Measurements from ENCODE around the gene SPATS2. TPM values are rescaled to one million over a fixed set of nuclear protein-coding genes. Genes with fewer than 3 reads are reported as not detected.

Gene SPATS2
- total RNA-seq, 1 experiment from 2014 or later = 56.3 TPM

- intact Hi-C loops (cut with micrococcal nuclease; ENCODE audit: unreplicated experiment) (no loop called here), in situ Hi-C loops (cut with HindIII; ENCODE audit: low pct_unique_long_range_greater_than_20kb, low sequenced_read_pairs) (no loop called here)
- CTCF ChIA-PET = interaction anchor here (0.6 kb wide), 1 partner anchor 494 kb away, joined by 3 read pairs; no protein-coding TSS in a partner anchor
- Histone ChIP-seq H3K4me1 (ENCODE audit: control insufficient read depth, insufficient read depth, low read length) (peaks cover 12% of the 10 kb centered on the region), H3K9me3 (ENCODE audit: control insufficient read depth, insufficient read depth, low read depth, low read length) (no peaks in the 10 kb centered on the region), H3K27ac (ENCODE audit: low read length) (no peak overlapping the region), H3K27me3 (ENCODE audit: control insufficient read depth, insufficient read depth, low read length) (no peaks in the 10 kb centered on the region), H3K36me3 (ENCODE audit: control insufficient read depth, insufficient read depth, low read length) (peaks cover 3% of the 10 kb centered on the region; the same call in 1 of the 2 replicates), H3K4me3 (ENCODE audit: low read depth in 2 of 2, low read length in 2 of 2) (no peak overlapping the region)
- POLR2A ChIA-PET = no interaction called here
- no TSS peak for BruUV-seq (replicated peaks)
- DNase-seq (ENCODE audit: low read depth, low spot score) (no peak), ATAC-seq (no peak)
- TF ChIP-seq POLR2AphosphoS5 (IDR thresholded peaks at IDR 0.05; ENCODE audit: low read depth, low read length) (no peak), SIN3A (IDR thresholded peaks at IDR 0.05; ENCODE audit: borderline replicate concordance, insufficient read depth, low read depth, low read length) (no peak), TCF7L2 (IDR thresholded peaks at IDR 0.05; ENCODE audit: low read depth, low read length) (no peak), REST (IDR thresholded peaks at IDR 0.05; ENCODE audit: insufficient read depth in 1 of 2, low read depth in 2 of 2, low read length in 1 of 2) (no peak)
- TF ChIP-seq, protein P1, sequence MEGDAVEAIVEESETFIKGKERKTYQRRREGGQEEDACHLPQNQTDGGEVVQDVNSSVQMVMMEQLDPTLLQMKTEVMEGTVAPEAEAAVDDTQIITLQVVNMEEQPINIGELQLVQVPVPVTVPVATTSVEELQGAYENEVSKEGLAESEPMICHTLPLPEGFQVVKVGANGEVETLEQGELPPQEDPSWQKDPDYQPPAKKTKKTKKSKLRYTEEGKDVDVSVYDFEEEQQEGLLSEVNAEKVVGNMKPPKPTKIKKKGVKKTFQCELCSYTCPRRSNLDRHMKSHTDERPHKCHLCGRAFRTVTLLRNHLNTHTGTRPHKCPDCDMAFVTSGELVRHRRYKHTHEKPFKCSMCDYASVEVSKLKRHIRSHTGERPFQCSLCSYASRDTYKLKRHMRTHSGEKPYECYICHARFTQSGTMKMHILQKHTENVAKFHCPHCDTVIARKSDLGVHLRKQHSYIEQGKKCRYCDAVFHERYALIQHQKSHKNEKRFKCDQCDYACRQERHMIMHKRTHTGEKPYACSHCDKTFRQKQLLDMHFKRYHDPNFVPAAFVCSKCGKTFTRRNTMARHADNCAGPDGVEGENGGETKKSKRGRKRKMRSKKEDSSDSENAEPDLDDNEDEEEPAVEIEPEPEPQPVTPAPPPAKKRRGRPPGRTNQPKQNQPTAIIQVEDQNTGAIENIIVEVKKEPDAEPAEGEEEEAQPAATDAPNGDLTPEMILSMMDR (IDR thresholded peaks at IDR 0.05) = no peak
These were observed 197.6 kb downstream of the SPATS2 start for GRCh38 chr12:49564686-49565405.

DNA sequence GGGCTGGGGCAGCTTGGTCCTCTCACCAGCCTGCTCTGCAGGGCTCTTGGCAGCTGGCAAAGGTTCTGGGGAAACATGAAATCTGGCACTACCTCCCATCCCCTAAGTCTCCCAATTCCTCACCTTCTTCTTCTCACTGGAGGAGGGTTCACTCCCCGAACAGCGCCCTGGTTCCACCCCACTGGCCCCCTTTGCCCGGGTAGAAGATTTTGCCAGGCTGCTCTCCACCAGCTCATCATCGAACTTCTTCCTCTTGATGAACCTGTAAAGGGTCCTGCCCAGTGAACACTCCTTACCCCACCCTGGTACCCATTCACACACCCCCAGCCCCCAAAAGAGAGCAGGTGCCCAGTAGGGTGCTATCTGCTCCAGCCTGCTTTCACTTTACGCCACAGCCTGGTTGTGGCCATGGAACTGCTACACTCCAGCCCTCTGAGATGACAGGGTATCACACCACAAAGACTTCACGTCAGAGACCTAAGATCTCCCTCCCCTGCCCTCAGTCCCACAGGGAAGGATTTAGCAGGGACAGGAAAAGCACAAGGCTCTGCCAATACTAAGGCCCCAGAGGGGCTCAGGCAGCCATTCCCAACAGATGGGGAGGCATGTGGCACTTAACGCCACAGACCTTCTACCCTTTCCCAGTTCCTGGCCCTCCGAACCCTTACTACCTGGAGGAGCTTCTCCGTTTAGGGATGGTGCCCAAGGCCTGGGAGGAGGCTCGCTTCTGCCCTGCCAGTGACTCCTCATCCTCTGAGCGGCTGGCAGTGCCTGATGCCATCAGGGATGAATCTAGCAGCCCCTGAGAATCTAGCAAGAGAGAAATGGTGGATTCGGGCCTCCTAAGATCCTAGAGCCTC is 198.4 kb downstream of the SPATS2 start:
- peaks cover 3% of the 10 kb centered on the region; the same call in 1 of the 2 replicates for H3K36me3 ChIP-seq (ENCODE audit: control insufficient read depth, insufficient read depth, low read length)
- in situ Hi-C loops (cut with HindIII; ENCODE audit: low pct_unique_long_range_greater_than_20kb, low sequenced_read_pairs) = no loop called here

More for the DNA sequence above, 198.4 kb downstream of the SPATS2 start:
- ATAC-seq (no peak), DNase-seq (ENCODE audit: low read depth, low spot score) (no peak)
- H3K27ac ChIP-seq (ENCODE audit: low read length) = no peak overlapping the region
- BruUV-seq (replicated peaks) = no TSS peak
- TF ChIP-seq REST (IDR thresholded peaks at IDR 0.05; ENCODE audit: insufficient read depth in 1 of 2, low read depth in 2 of 2, low read length in 1 of 2) = no peak
- no peak for TF ChIP-seq POLR2AphosphoS5 (IDR thresholded peaks at IDR 0.05; ENCODE audit: low read depth, low read length)
- no peak for TF ChIP-seq TCF7L2 (IDR thresholded peaks at IDR 0.05; ENCODE audit: low read depth, low read length)
- TF ChIP-seq, protein P1 (IDR thresholded peaks at IDR 0.05) = no peak
- no peak for TF ChIP-seq SIN3A (IDR thresholded peaks at IDR 0.05; ENCODE audit: borderline replicate concordance, insufficient read depth, low read depth, low read length)
- H3K4me1 ChIP-seq (ENCODE audit: control insufficient read depth, insufficient read depth, low read length) = peaks cover 12% of the 10 kb centered on the region
- intact Hi-C loops (cut with micrococcal nuclease; ENCODE audit: unreplicated experiment) = no loop called here
- ChIA-PET POLR2A (no interaction called here), CTCF (interaction anchor here (0.6 kb wide), 1 partner anchor 493 kb away, joined by 3 read pairs; no protein-coding TSS in a partner anchor)
- no peaks in the 10 kb centered on the region for H3K9me3 ChIP-seq (ENCODE audit: control insufficient read depth, insufficient read depth, low read depth, low read length)
- H3K4me3 ChIP-seq (ENCODE audit: low read depth in 2 of 2, low read length in 2 of 2) = no peak overlapping the region
- no peaks in the 10 kb centered on the region for H3K27me3 ChIP-seq (ENCODE audit: control insufficient read depth, insufficient read depth, low read length)

Data from Panc1 (cell line).